A673 (cell line): ENCODE measurements around the gene GP1BB.

ENCODE experiments used
- EZH2 ChIP-seq: fragments of 200-600 bp; sonication (generic); IDR thresholded peaks from 2 replicates; pipeline ENCODE4 v1.6.1; 2017; ENCODE audit warnings: borderline replicate concordance, low read depth, mild to moderate bottlenecking, mixed read lengths, antibody characterized with exemption, low read length; ENCODE audit not compliant: poor library complexity, severe bottlenecking
- TF ChIP-seq, protein P1 (sequence below): fragments of 300-800, 200-600 bp; sonication (generic); conservative IDR thresholded peaks from 2 replicates; pipeline ENCODE4 v1.5.1; 2017; ENCODE audit warnings: low read depth, mild to moderate bottlenecking, antibody characterized with exemption, low read length, moderate library complexity, mixed read lengths

DNA sequence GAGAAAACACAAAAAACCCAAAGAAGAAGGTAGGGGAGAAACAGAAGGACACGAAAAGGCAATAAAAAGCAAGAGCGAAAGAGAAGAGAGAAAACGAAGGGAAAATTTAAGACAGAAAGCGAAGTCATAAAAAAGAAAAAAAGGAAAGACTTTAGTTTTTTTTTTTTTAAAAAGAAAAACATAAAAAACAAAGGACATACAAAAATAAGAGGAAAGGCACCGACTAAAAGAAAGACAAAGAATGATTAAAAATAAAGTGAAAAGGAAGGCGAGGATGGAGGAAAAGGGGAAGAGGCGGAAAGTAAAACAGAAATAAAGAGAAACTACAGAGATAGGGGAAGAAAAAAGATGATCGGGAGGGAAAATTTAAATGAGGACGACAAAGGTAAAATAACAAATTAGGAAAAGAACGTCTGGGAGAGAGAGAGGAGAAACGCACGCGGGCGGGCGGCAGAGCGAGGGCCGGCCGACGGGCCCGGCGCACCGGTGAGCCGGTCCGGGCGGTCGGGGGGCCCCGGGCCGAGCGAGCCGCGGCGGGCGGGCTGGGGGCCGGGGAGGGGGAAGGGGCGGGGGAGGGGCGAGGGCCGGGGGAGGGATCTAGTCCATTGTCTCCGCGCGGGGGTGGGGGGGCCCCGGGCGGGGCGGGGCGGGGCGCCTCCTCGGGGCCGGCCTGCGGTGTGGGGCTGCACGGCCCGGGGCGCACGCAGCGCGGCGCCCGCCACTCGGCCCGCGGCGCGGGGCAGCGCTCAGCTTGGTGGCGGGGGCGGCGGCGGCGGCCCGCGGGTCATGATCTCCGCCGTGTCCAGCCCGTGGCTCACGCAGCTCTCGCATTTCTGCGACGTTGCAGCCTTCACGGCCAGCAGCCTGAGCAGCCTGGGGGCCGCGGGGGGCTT is 37.0 kb downstream of the GP1BB start, which contains the start of gene TBX1:
- TF ChIP-seq, protein P1, sequence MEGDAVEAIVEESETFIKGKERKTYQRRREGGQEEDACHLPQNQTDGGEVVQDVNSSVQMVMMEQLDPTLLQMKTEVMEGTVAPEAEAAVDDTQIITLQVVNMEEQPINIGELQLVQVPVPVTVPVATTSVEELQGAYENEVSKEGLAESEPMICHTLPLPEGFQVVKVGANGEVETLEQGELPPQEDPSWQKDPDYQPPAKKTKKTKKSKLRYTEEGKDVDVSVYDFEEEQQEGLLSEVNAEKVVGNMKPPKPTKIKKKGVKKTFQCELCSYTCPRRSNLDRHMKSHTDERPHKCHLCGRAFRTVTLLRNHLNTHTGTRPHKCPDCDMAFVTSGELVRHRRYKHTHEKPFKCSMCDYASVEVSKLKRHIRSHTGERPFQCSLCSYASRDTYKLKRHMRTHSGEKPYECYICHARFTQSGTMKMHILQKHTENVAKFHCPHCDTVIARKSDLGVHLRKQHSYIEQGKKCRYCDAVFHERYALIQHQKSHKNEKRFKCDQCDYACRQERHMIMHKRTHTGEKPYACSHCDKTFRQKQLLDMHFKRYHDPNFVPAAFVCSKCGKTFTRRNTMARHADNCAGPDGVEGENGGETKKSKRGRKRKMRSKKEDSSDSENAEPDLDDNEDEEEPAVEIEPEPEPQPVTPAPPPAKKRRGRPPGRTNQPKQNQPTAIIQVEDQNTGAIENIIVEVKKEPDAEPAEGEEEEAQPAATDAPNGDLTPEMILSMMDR: no peak
- TF ChIP-seq EZH2: peak; percentile 65
